A673 (cell line): ENCODE data around the gene HAND2. TPM values are rescaled to one million over a fixed set of nuclear protein-coding genes. Genes with fewer than 3 reads are reported as not detected.

ENCODE experiments used
- BruUV-seq: library from RNA; stranded (reverse); fragments of 400-500 nt; replicated peaks from 2 replicates; lab custom pipeline; 2021; lab: Mats Ljungman, UMichigan
- CTCF ChIA-PET: fragments of 300-600 bp; sonication (Branson Sonifier 250); formaldehyde crosslinking; loops from one replicate; lab custom pipeline; 2022; ENCODE audit warnings: antibody characterized with exemption; lab: Charles Lee
- POLR2A ChIA-PET: fragments of 300-600 bp; sonication (Branson Sonifier 250); formaldehyde crosslinking; loops from one replicate; lab custom pipeline; 2022; ENCODE audit warnings: antibody characterized with exemption; ENCODE audit not compliant: low non-redundant PET; lab: Charles Lee
- DNase-seq: peaks from one replicate; pipeline ENCODE4 v3.0.0-alpha.2; 2015; ENCODE audit warnings: low spot score
- H3K27ac ChIP-seq: fragments of 200-600 bp; sonication (generic); 2 replicates; pipeline ENCODE4 v1.5.1; 2016; ENCODE audit warnings: mixed run types, low read depth, mild to moderate bottlenecking, mixed read lengths, antibody characterized with exemption, low read length; ENCODE audit not compliant: poor library complexity, severe bottlenecking
- H3K27me3 ChIP-seq: fragments of 200-600 bp; sonication (generic); replicated peaks from 2 replicates; pipeline ENCODE4 v1.6.1; 2017; ENCODE audit warnings: mixed run types, low read depth, mild to moderate bottlenecking, mixed read lengths, antibody characterized with exemption, low read length; ENCODE audit not compliant: insufficient read depth, poor library complexity
- H3K36me3 ChIP-seq: fragments of 200-600 bp; sonication (generic); 2 replicates; pipeline ENCODE4 v1.6.1; 2016; ENCODE audit warnings: mixed run types, mild to moderate bottlenecking, mixed read lengths, antibody characterized with exemption, low read length; ENCODE audit not compliant: insufficient read depth, poor library complexity, severe bottlenecking
- H3K4me1 ChIP-seq: fragments of 200-600 bp; sonication (generic); 2 replicates; pipeline ENCODE4 v1.6.1; 2017; ENCODE audit warnings: mixed run types, mild to moderate bottlenecking, mixed read lengths, antibody characterized with exemption, low read length; ENCODE audit not compliant: insufficient read depth, poor library complexity, severe bottlenecking
- H3K4me3 ChIP-seq: fragments of 200-600 bp; sonication (generic); 2 replicates; pipeline ENCODE4 v1.5.1; 2016; ENCODE audit warnings: low read depth, mixed run types, mild to moderate bottlenecking, mixed read lengths, low read length; ENCODE audit not compliant: poor library complexity, severe bottlenecking
- H3K9me3 ChIP-seq: fragments of 200-600 bp; sonication (generic); 2 replicates; pipeline ENCODE4 v1.6.1; 2016; ENCODE audit warnings: mixed run types, low read depth, mild to moderate bottlenecking, mixed read lengths, antibody characterized with exemption, low read length; ENCODE audit not compliant: poor library complexity, severe bottlenecking
- CTCF ChIP-seq: fragments of 300-800, 200-600 bp; sonication (generic); conservative IDR thresholded peaks from 2 replicates; pipeline ENCODE4 v1.5.1; 2017; ENCODE audit warnings: low read depth, mild to moderate bottlenecking, antibody characterized with exemption, low read length, moderate library complexity, mixed read lengths
- EZH2 ChIP-seq: fragments of 200-600 bp; sonication (generic); IDR thresholded peaks from 2 replicates; pipeline ENCODE4 v1.6.1; 2017; ENCODE audit warnings: borderline replicate concordance, low read depth, mild to moderate bottlenecking, mixed read lengths, antibody characterized with exemption, low read length; ENCODE audit not compliant: poor library complexity, severe bottlenecking
- intact Hi-C: fragments of 100-400 bp; cut with micrococcal nuclease; formaldehyde crosslinking; loops from one replicate; pipeline ENCODE4 v1.10.0; 2022; ENCODE audit not compliant: unreplicated experiment
- total RNA-seq: library from RNA; stranded (reverse); gene quantifications from 2 replicates; pipeline ENCODE4 v1.2.3, GENCODE V29; 2021

The HAND2 gene
- total RNA-seq, 1 experiment from 2014 or later: 24.0 TPM

GRCh38 chr4:173516621-173517524, 13.2 kb downstream of the HAND2 start:
- BruUV-seq: no TSS peak
- peaks cover 8% of the 10 kb centered on the region for H3K4me1 ChIP-seq
- DNase-seq: no peak

GRCh38 chr4:173515458-173515857, 14.6 kb downstream of the HAND2 start:
- Histone ChIP-seq H3K27me3 (no peaks in the 10 kb centered on the region), H3K27ac (no peak overlapping the region), H3K4me3 (no peak overlapping the region), H3K9me3 (no peaks in the 10 kb centered on the region), H3K4me1 (peaks cover 3% of the 10 kb centered on the region), H3K36me3 (no peaks in the 10 kb centered on the region)
- intact Hi-C loops: no loop called here
- BruUV-seq: no TSS peak
- POLR2A ChIA-PET: no interaction called here
- CTCF ChIA-PET: no interaction called here
- DNase-seq: no peak
- no peak for TF ChIP-seq CTCF
- TF ChIP-seq EZH2: no peak

More at GRCh38 chr4:173516621-173517524, 13.2 kb downstream of the HAND2 start:
- Histone ChIP-seq H3K36me3 (no peaks in the 10 kb centered on the region), H3K4me3 (no peak overlapping the region), H3K27ac (no peak overlapping the region), H3K9me3 (no peaks in the 10 kb centered on the region), H3K27me3 (no peaks in the 10 kb centered on the region)
- ChIA-PET CTCF (no interaction called here), POLR2A (no interaction called here)
- no peak for TF ChIP-seq EZH2
- no peak for TF ChIP-seq CTCF
- intact Hi-C loops: no loop called here

GRCh38 chr4:173514641-173515217, 15.3 kb downstream of the HAND2 start:
- ChIA-PET POLR2A (interaction anchor here (0.6 kb wide), 1 partner anchor 247 kb away, joined by 3 read pairs; no protein-coding TSS in a partner anchor), CTCF (no interaction called here)
- intact Hi-C loops: no loop called here
- Histone ChIP-seq H3K4me1 (peaks cover 3% of the 10 kb centered on the region), H3K27ac (no peak overlapping the region), H3K36me3 (no peaks in the 10 kb centered on the region), H3K9me3 (no peaks in the 10 kb centered on the region), H3K4me3 (no peak overlapping the region), H3K27me3 (no peaks in the 10 kb centered on the region)
- BruUV-seq: no TSS peak
- no peak for TF ChIP-seq CTCF
- no peak for TF ChIP-seq EZH2
- no peak for DNase-seq
